GM06990 (cell line): ENCODE data around the gene CHI3L2.
A peak's percentile ranks its signal among the peaks of the same experiment; 100 is the strongest.

Source experiments
- DNase-seq: peaks from one replicate; pipeline ENCODE4 v3.0.0-alpha.2; 2011; ENCODE audit not compliant: insufficient read length; ENCODE audit errors: extremely low read depth
- H3K27me3 ChIP-seq: replicated peaks from 2 replicates; pipeline ENCODE4 v1.6.0; 2011; ENCODE audit warnings: low read length; ENCODE audit not compliant: control insufficient read depth, insufficient read depth
- H3K36me3 ChIP-seq: 2 replicates; pipeline ENCODE4 v1.5.1; 2011; ENCODE audit warnings: low read length; ENCODE audit not compliant: control insufficient read depth, insufficient read depth
- H3K4me3 ChIP-seq: replicated peaks from 2 replicates; pipeline ENCODE4 v1.5.1; 2011; ENCODE audit warnings: low read depth, mild to moderate bottlenecking, control low read depth, low read length
- CTCF ChIP-seq: IDR thresholded peaks from 2 replicates; pipeline ENCODE4 v1.5.1; 2011; ENCODE audit warnings: low read length, control low read depth, mild to moderate bottlenecking, inconsistent platforms; ENCODE audit not compliant: insufficient read depth, poor library complexity, severe bottlenecking

Gene CHI3L2

GRCh38 chr1:111199881-111200801 is 27.4 kb upstream of the CHI3L2 start, which contains the start of gene DENND2D:
Gene DENND2D, minus strand, starts transcription at chr1:111200646. Its CDS starts 187 bp downstream, at chr1:111200459.
- Histone ChIP-seq H3K4me3 (peak within 1 kb of the TSS; percentile 63), H3K27me3 (no peaks in the 10 kb centered on the region), H3K36me3 (peaks cover 23% of the 10 kb centered on the region)
- no peak for TF ChIP-seq CTCF
- DNase-seq = no peak

GRCh38 chr1:111200802-111201161 is 26.7 kb upstream of the CHI3L2 start:
- no peaks in the 10 kb centered on the region for H3K27me3 ChIP-seq
- peaks cover 21% of the 10 kb centered on the region for H3K36me3 ChIP-seq
- DNase-seq = no peak
- TF ChIP-seq CTCF = no peak
- H3K4me3 ChIP-seq = peak overlapping the region; percentile 63

- peak overlapping the region; percentile 63 for H3K4me3 ChIP-seq
- peaks cover 17% of the 10 kb centered on the region for H3K36me3 ChIP-seq
- no peaks in the 10 kb centered on the region for H3K27me3 ChIP-seq
- no peak for DNase-seq
- TF ChIP-seq CTCF = no peak
Measured at GRCh38 chr1:111201275-111202090, 26.0 kb upstream of the CHI3L2 start.

- Histone ChIP-seq H3K4me3 (peak overlapping the region; percentile 71), H3K36me3 (peaks cover 13% of the 10 kb centered on the region), H3K27me3 (no peaks in the 10 kb centered on the region)
- no peak for TF ChIP-seq CTCF
- DNase-seq = no peak
Measured at GRCh38 chr1:111202366-111202706, 25.2 kb upstream of the CHI3L2 start.

- TF ChIP-seq CTCF = no peak
- no peaks in the 10 kb centered on the region for H3K27me3 ChIP-seq
- peak; percentile 46 for DNase-seq
- H3K36me3 ChIP-seq = peaks cover 7% of the 10 kb centered on the region
- peak overlapping the region; percentile 71 for H3K4me3 ChIP-seq
Measured at GRCh38 chr1:111202707-111203623, 24.5 kb upstream of the CHI3L2 start.
